Measurements from ENCODE around the gene FAM83G.
"Not testable (repeated sequence)": the region's sequence is repeated elsewhere in the genome, so short reads cannot be mapped to it uniquely, and the experiment has no call there.

The FAM83G gene

DNA sequence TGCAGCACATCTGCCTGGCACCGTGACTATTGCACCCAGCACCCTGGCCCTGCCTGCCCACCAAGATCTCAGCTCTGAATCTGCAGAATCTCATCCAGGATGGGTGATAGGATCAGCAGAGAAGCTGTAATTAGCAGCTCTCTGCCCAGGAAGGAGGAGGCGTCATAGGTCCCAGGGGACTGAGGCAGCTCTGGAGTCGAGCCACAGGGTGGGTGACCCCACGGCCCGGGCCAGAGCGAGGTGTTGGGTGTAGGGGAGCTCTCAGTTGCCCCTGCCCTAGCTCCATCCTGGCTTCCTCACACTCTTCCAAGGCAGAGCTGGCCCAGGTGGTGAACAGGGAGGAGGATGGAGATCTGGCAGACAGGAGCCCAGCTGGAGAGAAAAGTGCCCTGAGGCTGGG lies 18.2 kb upstream of the FAM83G start:
- no peak for DNase-seq (ENCODE audit: low spot score)

GRCh38 chr17:19022128-19022527 lies 17.6 kb upstream of the FAM83G start:
- no peak for DNase-seq (ENCODE audit: low spot score)

GRCh38 chr17:19021622-19022083 lies 17.1 kb upstream of the FAM83G start:
- DNase-seq (ENCODE audit: low spot score): no peak

- not testable (repeated sequence) for DNase-seq (ENCODE audit: low spot score)
Measured at GRCh38 chr17:19021011-19021621, 16.6 kb upstream of the FAM83G start.

DNA sequence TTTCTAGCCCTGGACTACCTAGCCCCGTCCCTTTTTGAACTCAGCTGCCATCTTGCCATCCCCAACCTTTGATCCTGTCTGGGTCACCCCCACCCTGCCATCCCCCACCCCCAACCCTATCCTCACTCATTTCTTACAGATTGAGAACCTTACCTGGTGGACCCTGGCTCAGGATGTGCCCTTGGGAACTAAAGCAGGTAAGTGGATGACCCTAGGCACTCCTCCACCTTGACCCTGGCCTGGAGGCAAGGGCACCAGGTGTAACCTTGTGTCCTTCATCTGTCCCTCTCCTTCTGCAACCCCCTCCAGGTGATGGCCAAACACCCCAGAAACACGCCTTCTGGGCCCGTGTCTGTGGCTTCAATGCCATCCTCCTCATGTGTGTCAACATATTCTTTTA lies 15.5 kb upstream of the FAM83G start:
- no peak for DNase-seq (ENCODE audit: low spot score)

GRCh38 chr17:19019041-19019941 lies 14.7 kb upstream of the FAM83G start:
- no peak for DNase-seq (ENCODE audit: low spot score)

DNA sequence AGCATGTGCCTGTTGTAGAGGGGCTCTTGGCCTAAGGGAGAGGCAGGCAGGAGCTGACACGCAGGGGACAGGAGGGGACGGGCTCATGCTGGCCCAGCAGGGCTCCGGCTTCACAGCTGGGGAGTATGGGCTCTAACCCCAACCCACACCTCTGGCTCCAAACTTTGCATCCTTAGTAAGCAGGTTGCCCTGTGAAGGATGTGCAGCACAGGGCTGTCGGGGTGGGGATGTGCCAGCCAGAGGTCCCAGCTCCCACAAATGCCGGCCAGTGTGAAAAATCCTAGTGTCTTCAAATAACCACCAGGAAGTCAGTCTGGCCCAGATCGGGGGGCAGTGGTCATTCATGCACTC lies 14.0 kb upstream of the FAM83G start:
- DNase-seq (ENCODE audit: low spot score): no peak

DNA sequence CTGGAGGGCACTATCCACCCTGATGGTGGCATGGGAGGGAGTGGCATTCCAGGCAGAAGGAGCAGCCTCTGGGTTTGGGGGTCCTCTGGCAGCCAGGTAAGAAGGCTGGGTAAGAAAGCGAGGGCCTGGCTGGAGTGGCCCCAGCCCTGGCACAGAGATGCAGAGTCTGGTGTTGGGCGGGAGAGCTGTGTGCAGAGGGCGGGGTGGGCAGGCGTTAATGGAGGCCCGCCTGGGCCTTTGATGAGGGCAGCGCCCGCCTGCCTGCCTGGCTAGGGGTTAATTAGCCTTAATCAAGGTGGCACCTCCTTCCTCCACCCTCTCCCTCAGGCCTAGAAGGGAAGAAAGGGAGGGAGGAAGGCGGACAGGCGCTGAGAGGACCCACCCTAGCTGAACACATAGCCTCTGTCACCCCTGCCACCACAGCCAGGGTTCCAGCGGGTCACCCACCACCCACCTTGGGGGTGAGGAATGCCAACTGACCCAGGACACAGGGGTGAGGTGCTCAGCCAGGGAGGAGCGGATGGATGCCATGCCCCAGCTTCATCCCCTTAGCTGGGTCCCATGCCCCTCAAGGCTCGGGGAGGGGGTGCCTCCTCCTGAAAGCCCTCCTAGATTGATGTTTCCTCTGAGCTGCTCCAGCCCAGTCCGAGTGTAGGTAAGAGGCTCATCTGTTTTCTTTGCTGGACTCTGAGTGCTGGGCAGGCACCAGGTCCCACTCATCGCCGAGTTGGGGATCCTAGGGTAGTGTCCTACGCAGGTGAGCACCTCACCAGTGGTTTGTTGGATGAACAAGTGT lies 13.4 kb upstream of the FAM83G start:
- no peak for DNase-seq (ENCODE audit: low spot score)

DNA sequence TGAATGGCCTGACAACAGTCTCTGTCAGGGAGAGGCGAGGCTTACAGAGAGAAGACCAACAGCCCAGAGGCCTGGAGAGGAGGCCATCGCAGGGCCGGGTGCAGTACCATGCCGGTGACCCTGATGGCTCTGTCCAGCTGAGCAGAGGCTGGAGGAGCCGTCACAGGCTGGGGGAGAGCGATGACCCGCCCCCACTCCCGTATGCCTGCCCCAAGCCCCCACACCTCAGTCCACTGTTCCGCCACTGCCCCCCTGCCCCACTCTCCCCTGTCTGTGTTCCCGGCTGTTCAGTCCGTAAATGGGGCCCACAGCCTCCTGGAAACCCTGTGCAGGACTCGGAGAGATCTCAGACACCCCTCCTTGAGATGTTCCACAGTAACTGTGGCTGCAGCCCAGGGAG lies 12.8 kb upstream of the FAM83G start:
- no peak for DNase-seq (ENCODE audit: low spot score)

- no peak for DNase-seq (ENCODE audit: low spot score)
Measured at GRCh38 chr17:19016881-19017280, 12.3 kb upstream of the FAM83G start.

- no peak for DNase-seq (ENCODE audit: low spot score)
Measured at GRCh38 chr17:19016297-19016696, 11.7 kb upstream of the FAM83G start.

DNA sequence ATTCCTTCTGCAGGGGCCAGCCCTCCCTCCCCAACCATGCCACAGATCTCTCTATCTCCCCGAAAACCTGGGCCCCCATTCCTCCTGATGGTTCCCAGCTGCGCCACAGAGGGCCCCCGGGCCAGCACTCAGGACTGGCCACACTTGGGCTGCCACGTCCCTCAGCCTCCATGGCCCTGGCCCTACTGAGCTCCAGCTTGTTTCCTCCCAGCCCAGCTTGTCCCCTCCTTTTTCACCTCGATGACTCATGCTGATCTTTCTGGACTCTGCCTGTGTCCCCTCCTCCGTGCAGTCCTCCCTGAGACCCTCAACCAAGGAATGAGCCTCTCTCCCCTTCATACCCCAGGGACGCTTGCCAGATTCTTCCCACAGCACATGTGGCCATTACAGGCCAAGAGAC lies 10.9 kb upstream of the FAM83G start:
- no peak for DNase-seq (ENCODE audit: low spot score)

DNA sequence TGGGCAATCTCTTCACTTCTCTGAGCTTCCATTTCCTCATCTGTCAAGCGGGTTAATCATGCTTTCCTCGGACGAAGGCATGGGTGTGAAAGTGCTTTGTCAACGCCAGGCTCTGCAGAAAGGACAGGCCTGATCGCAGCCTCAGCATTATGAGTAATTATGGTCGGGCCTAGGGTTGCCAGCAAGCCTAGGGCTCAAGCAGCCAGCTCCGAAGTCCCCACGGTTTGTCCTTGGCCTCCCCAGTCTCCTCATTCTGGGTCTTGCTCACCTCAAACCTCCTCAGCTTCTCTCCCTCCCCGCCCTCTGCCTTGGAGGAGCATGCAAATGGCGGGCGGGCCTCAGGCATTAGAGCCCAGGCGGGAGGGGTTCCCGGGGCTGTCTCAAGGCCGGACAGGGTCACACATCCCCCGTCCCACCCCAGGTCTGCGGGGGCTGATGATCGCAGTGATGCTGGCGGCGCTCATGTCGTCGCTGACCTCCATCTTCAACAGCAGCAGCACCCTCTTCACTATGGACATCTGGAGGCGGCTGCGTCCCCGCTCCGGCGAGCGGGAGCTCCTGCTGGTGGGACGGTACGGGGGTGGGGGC lies 10.2 kb upstream of the FAM83G start:
- no peak for DNase-seq (ENCODE audit: low spot score)

DNA sequence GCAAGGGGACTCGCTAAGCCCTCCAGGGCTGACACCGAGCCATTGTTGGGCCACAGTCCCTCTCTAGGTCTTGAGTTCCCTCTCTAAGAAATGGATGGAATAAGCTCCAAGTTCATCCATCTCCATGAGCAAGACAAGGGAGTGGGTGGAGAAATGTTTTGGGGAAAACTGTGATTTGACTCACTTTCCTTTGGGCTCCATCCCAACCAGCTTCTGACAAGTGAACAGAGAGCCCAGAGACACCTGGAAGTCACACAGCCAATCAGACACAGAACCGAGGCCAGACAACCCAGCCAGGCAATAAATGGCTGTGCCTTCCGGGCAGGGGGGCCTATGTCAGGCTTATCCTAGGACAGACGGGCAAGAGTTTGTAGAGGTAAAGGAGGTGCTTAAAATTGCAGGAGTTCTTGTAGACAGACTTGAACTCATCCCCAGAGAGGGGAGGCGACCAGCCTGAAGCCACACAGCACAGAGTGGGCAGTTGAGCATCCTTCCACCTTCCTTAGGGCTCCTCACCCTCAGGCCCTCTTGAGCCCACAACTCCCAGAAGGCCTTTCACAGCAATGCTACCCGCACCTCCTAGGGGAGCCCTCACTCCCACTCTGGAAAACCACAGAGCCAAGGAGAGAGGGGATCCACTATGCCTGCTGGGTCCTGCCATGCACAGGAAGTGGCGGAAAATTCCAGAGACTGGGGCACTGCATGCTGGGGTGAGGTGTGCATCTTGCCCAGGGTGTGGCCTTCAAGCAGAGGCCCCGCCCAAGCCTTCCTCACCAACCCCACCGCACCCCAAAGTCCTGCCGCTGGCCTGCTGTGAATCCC lies 9.5 kb upstream of the FAM83G start:
- DNase-seq (ENCODE audit: low spot score): no peak

- DNase-seq (ENCODE audit: low spot score): no peak
Measured at GRCh38 chr17:19013226-19013625, 8.7 kb upstream of the FAM83G start.

GRCh38 chr17:19012171-19013080 lies 7.9 kb upstream of the FAM83G start:
- no peak for DNase-seq (ENCODE audit: low spot score)

DNA sequence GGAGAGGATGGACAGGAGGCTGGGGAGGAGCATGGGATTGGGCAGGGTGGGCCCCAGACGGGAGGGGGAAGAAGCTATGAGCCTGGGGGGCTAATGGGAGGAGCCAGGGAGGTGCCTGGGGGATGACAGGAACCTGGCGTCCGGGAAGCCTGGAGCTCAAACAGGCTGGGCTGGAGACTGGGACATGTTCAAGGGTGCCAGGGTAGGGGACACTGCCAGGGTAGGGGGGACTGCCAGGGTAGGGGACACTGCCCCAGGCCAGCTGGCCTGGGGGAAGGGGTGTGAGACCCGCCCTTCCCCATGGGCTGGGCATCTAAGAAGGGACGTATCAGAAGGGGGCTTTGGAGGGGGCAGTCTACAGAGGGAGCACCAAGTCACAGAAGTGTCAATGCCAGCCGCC lies 7.0 kb upstream of the FAM83G start:
- no peak for DNase-seq (ENCODE audit: low spot score)

DNA sequence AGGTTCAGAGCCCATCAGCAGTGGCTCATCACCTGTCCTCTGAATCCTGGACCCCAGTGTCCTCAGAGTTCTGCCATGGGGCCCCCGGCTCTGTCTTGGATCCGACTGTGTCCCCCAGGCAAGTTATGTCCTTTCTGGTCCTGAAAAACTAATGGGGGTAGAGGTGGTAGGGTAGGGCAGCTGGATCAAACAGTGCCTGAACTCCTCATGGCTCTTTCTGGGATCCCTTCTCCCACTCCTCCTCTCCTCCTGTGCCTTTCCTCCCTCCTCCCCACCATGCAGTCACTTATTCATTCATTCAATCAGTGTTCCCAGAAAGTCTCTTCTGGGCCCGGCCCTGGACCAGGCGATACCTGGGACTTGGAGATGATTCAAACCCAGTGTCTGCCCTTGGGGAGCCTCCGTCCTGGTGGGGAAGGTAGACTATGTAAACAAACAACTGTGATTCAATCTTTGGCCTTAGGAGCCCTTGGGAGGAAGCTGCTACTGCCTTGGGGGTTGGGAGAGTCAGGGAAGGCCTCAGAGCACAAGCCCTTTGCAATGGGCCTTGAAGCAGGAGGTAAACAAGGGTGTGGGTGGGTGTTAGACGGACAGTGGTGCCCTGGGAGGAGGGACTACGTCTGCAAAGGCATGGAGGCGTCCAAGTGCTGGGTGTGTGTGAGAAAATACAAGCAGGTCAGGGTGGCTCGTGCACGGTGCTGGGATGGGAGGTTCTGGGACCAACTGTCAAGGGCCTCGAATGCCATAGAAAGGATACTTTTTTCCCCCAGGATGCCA lies 6.4 kb upstream of the FAM83G start:
- DNase-seq (ENCODE audit: low spot score): no peak

- DNase-seq (ENCODE audit: low spot score): no peak
Measured at GRCh38 chr17:19009970-19010369, 5.4 kb upstream of the FAM83G start.

- no peak for DNase-seq (ENCODE audit: low spot score)
Measured at GRCh38 chr17:19006698-19007097, 2.1 kb upstream of the FAM83G start.

Data from Ammon's horn (tissue), 1 donor.